ENCODE measurements around the gene RPL21. TPM values are rescaled to one million over a fixed set of nuclear protein-coding genes. Genes with fewer than 3 reads are reported as not detected.

The RPL21 gene
- total RNA-seq, 4 donors from 2014 or later = 398 to 1,284 (median 964) TPM

- Histone ChIP-seq H3K9me3 (peaks cover 0 to 3% (median 0%) of the 10 kb centered on the region in 3 donors), H3K4me3 (no peak overlapping the region), H3K4me1 (no peaks in the 10 kb centered on the region), H3K27ac (no peak overlapping the region), H3K27me3 (peaks cover 0 to 7% (median 0%) of the 10 kb centered on the region in 4 donors), H3K36me3 (no peaks in the 10 kb centered on the region)
- DNase-seq = no peak
- TF ChIP-seq CTCF (IDR thresholded peaks at IDR 0.05) (no peak), POLR2A (IDR thresholded peaks at IDR 0.05) (no peak)
- intact Hi-C loops (cut with DNase I) = no loop called here
- WGBS, 2 donors = 64 to 67% methylated on average over 2 of the region's 2 CpGs
Measured at GRCh38 chr13:27226991-27227390, 24.4 kb upstream of the RPL21 start.

GRCh38 chr13:27228131-27228530 is 23.2 kb upstream of the RPL21 start:
- DNase-seq = no peak
- TF ChIP-seq POLR2A (IDR thresholded peaks at IDR 0.05) = no peak
- TF ChIP-seq CTCF (IDR thresholded peaks at IDR 0.05) = no peak
- no peaks in the 10 kb centered on the region for H3K36me3 ChIP-seq
- intact Hi-C loops (cut with DNase I) = no loop called here
- H3K4me1 ChIP-seq = no peaks in the 10 kb centered on the region
- H3K27ac ChIP-seq = no peak overlapping the region
- H3K27me3 ChIP-seq = peaks cover 0 to 7% (median 0%) of the 10 kb centered on the region in 4 donors
- peaks cover 0 to 6% (median 3%) of the 10 kb centered on the region in 3 donors for H3K9me3 ChIP-seq
- H3K4me3 ChIP-seq = no peak overlapping the region

- WGBS, 2 donors = 91 to 100% methylated on average over 3 of the region's 3 CpGs
- Histone ChIP-seq H3K27me3 (peaks cover 0 to 7% (median 0%) of the 10 kb centered on the region in 4 donors), H3K27ac (no peak overlapping the region), H3K36me3 (no peaks in the 10 kb centered on the region), H3K9me3 (peaks cover 0 to 6% (median 3%) of the 10 kb centered on the region in 3 donors), H3K4me1 (no peaks in the 10 kb centered on the region), H3K4me3 (no peak overlapping the region)
- intact Hi-C loops (cut with DNase I) = no loop called here
- DNase-seq = no peak
- no peak for TF ChIP-seq POLR2A (IDR thresholded peaks at IDR 0.05)
- no peak for TF ChIP-seq CTCF (IDR thresholded peaks at IDR 0.05)
Measured at GRCh38 chr13:27229642-27230041, 21.7 kb upstream of the RPL21 start.

- H3K4me3 ChIP-seq = no peak overlapping the region
- TF ChIP-seq POLR2A (IDR thresholded peaks at IDR 0.05) = no peak
- TF ChIP-seq CTCF (IDR thresholded peaks at IDR 0.05) = no peak
- peaks cover 0 to 6% (median 3%) of the 10 kb centered on the region in 3 donors for H3K9me3 ChIP-seq
- intact Hi-C loops (cut with DNase I) = no loop called here
- no peaks in the 10 kb centered on the region for H3K4me1 ChIP-seq
- 83 to 89% methylated on average over 5 of the region's 5 CpGs for WGBS, 2 donors
- H3K27me3 ChIP-seq = no peaks in the 10 kb centered on the region
- no peaks in the 10 kb centered on the region for H3K36me3 ChIP-seq
- H3K27ac ChIP-seq = no peak overlapping the region
- no peak for DNase-seq
Measured at GRCh38 chr13:27233964-27234363, 17.4 kb upstream of the RPL21 start.

GRCh38 chr13:27236478-27236877 is 14.9 kb upstream of the RPL21 start:
- H3K27me3 ChIP-seq = no peaks in the 10 kb centered on the region
- no peak overlapping the region for H3K4me3 ChIP-seq
- WGBS, 2 donors = 42 to 50% methylated on average over 2 of the region's 2 CpGs
- no peaks in the 10 kb centered on the region for H3K4me1 ChIP-seq
- no peak for DNase-seq
- TF ChIP-seq POLR2A (IDR thresholded peaks at IDR 0.05) (no peak), CTCF (IDR thresholded peaks at IDR 0.05) (no peak)
- no peaks in the 10 kb centered on the region for H3K36me3 ChIP-seq
- intact Hi-C loops (cut with DNase I) = no loop called here
- H3K27ac ChIP-seq = no peak overlapping the region
- H3K9me3 ChIP-seq = peaks cover 0 to 6% (median 2%) of the 10 kb centered on the region in 3 donors
